ENCODE measurements around the gene IL10.
A peak's percentile ranks its signal among the peaks of the same experiment; 100 is the strongest.

IL10 gene

DNA sequence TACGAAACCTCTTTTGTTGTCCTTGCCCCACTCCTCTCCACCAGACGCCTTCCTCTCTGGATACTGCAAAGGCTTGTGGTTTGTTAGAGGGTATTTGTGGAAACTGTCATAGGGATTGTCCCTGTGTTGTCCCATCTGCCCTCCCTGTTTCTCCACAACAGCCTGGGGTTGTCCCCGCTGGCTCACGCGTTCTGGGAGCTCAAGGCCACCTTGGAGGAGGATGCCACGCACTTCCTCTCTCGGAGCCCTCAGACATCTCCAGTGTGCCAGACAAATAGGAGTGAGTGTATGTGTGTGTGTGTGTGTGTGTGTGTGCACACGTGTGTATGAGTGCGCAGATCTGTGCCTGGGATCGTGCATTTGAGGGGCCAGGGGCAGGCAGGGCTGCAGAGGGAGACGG is 39.3 kb downstream of the IL10 start:
- DNase-seq = no peak

DNA sequence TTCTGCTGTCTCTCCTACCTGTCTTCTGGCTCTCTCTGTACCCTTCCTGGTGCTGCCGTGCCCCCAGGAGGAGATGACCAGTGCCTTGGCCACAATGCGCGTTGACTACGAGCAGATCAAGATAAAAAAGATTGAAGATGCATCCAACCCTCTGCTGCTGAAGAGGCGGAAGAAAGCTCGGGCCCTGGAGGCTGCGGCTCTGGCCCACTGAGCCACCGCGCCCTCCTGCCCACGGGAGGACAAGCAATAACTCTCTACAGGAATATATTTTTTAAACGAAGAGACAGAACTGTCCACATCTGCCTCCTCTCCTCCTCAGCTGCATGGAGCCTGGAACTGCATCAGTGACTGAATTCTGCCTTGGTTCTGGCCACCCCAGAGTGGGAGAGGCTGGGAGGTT is 39.8 kb downstream of the IL10 start:
- DNase-seq = no peak

DNA sequence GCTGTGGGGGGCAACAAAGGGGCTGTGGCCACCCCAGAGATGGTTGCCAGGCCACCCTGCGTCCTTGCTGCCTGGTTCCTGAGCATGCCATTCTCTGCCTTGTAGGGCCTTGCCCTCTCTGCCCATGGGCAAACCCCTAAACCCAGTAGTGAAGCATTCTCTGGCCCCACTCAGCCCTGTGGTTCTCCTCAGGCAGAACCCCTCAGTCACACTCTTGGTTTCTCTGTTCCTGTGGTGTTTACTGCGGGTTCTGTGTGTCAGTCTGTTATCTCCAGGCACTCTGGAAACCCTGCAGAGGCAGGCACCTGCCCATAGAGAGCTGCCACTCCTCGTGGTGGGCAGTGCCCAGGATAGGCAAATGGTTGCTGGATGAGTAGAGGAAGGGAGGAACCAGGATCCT is 42.8 kb downstream of the IL10 start:
- no peak for DNase-seq

DNA sequence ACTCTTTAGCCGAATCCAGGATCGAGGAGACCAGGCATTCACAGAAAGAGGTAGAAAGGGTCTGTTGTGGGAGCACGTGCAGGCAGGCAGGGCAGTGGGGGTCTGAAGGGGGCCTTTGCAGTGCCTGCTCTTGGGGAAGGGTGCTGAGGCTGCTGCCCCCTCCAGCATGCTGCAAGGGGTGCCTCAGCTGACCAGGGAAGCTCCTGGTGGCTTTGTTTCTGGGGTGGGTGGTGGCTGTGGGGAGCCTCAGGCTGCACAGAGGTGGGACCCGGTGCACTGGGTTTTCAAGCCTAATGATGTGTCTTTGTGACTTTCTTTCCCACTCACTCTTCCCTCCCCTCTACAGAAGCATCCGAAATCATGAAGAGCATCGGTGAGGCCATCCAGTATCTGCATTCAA is 43.2 kb downstream of the IL10 start:
- DNase-seq = no peak

DNA sequence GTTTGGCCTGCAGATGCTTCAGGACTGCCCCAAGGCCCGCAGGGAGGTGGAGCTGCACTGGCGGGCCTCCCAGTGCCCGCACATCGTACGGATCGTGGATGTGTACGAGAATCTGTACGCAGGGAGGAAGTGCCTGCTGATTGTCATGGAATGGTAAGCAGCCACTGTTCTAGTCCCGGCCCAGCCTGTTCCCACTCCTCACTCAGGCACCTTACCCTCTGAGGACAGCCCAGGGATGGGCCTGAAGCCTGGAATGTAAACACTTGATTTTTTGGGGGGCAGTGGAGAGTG is 43.7 kb downstream of the IL10 start:
- no peak for DNase-seq

DNA sequence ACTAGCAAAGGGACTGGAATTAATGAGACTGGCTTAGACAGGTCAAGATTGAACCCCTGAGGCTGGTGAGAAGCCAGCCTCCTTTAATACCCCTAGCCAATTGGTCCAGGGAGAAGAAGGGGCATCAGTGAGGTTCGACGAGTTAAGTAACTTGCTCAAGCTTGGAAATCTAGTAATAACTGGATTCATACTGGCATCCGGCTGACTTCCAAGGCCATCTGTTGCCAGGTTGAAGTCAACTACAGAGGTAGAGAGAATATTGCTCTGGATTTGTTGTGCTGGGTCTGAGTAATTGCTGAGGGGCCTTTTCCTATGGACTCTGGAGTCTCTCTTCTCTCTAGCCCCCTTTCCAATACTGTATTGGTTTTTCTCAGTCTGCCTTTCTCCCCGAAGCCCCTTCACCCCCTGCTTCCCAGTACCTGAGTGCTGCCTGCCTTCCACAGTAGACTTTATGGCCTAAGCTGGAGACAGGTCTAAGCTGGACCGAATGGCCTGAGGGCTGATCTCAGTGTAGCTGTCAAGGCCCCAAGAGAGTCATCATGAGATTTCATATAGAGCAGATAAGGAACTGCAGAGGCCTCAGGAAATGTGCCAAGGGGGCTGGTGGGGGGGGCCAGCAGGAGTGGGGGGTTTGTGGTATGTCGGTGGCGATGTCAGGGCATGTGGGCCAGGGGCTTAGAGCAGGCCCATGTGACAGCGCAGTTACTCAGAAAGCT is 44.2 kb downstream of the IL10 start:
- DNase-seq = no peak

DNA sequence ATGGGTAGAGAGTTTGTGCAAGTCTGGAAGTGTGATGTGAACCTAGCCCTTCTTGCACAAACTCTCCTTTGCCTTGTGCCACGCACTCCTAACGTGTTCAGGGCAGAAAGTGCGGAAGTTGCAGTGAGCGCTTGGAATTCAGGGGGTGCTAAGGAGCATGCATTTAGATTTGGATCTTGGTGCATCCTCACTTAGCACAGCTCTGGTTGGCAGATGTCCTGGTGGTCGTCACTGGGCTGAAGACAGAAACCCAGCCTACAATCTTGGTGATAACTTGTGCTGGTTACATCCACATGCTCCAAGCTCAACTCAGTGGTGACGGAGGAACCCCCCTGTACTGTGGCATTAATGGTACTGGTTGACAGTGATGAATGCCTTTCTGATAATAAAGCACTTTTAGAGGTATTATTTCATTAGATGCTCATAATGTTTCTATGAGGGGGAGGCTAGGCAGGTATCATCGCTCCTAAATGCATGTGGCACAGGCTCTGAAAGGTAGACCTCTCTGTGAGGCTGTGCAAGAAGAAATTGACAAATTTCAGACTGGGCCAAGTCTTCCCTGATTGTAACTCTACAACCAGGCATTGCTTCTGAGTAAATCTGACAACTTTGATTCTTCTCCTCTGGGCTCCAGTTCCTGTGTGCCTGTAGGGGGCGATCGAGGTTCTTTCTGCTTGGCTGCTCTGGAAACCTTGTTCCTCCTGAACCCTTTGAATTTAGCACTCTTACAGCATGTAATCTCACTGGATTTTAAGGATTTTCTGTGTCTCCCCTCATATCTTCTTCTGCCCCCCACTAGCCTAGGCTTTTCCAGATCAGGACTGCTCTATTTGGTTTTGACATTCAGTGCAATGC is 47.0 kb downstream of the IL10 start:
- peak in 1 of 2 experiments; percentile 9 for DNase-seq

DNA sequence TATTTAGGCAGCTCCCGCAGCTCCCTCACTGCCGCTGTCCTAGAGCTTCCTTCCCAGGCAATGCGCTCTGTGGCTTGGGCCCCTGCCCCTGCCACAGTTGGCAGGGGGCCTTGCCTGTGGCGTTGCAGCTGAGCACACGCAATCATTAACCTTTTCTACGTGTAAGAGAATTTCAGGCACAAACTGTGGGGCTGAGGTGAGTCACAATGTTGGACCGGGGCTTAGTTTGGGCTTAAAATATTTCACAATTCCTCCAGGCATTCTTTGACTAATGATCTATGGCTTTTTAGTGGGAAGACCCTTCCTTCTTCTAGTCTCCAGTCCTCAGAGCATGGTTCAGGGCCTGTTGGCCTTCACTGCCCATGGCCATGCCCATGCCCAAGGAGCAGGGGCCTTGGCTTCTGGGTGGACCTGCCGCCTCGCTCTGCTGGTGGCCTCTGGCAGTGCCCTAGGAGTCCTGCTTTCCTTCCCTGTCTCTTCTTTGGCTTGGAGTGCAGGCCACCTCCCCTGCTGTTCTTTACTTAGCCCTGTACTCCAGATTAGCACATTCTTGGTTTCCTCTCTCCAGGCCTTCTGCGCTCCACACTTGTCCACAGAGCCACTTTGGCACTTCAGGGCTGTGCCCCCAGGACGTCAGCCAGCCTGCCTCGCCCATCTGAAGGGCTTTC is 48.4 kb downstream of the IL10 start:
- no peak for DNase-seq

DNA sequence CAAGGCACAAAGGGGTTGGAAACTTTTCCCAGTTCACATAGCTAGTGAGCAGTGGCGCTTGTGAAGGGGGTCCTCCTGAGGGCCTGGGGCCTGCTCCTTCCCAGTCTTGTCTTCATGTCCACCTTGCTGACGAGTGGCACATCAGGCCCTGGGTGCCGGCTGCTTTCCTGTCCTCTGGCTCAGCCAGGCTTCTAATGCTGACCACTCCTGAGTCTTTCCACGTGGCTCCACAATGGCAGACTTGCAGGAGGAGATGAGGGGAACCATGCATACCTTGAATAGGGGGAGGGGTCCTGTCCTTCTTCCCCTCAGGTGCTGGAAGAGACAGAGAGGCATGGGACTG is 48.9 kb downstream of the IL10 start:
- DNase-seq = no peak

DNA sequence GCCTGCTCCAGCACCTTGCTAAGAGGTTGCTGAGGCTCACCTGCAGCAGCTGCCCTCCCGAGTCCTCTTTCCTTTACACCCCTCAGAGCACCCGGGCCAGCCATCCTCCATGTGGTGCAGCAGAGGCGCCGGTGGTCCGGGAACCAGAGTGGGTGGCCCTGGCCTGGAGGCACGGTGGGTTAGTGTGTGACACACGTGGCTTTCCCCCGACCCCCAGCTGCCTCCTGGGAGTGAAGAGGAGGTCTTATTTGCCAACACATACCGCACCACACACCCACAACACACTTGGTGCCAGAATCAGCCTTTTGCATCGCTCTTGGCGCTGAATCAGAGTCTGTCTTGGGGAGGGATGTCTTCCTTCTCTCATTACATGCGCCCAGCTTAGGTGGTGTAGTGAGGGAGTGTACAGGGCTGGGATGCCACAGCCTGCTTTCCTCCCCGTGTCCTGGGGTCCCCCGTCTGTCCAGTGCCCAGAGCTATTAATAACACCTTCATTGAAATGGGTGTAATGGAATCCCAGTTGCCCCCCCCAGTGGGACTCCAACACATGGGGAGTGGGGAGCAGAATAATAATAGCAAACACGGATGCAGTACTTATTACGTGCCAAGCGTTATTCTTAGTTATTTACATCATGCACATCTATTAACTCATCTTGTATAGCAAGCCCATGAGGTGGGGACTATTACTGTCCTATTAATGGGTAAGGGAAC is 49.4 kb downstream of the IL10 start:
- no peak for DNase-seq

DNA sequence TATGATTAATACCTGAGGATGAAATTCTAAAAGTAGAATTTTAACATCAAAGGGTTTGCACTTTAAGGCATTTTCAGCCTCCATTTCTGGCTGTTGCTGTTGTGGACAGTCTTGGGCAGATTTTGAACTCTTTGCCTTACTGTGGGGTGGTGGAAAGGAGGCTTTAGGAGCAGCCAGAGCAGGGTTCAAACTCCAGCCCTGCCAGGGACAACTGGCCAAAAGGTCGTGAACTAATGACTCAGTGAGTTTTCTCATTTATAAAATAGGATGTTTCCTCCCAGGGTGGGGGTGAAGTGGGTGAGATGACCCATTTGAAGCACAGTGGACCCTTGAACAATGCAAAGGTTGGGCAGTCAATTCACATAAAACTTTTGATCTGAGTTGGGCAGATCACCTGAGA is 50.8 kb downstream of the IL10 start:
- no peak for DNase-seq

DNA sequence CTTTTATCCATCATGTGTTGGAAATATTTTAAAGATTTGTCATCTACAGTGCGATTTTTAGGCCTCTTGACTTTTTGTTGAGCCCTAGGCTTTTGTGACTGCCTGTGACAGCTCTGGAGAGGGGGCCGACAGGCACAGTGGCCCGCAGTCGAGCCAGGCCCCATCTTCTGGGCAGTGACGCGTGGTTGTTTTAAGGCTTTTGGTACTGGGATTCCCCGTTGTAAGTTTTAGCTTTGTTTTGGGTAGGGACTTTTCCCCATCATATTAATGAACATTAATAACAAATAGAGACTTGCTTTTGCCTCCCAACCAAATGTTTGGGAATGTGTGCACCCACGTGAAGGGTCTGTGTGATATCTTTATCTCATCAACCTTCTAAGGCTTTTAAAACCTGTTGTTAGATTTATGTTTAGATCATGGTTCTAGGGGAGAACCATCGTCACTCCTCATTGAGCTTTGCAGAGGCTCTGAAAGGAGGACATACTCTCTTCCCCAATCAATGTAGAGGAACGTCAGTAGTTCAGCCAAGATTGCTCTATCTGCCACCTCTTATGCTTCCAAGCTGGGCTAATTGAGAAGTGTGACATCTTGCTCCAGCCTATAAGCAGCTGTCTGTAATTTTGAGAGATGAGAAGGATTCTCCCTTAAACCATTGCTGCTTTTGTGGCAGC is 53.0 kb downstream of the IL10 start:
- no peak for DNase-seq

DNA sequence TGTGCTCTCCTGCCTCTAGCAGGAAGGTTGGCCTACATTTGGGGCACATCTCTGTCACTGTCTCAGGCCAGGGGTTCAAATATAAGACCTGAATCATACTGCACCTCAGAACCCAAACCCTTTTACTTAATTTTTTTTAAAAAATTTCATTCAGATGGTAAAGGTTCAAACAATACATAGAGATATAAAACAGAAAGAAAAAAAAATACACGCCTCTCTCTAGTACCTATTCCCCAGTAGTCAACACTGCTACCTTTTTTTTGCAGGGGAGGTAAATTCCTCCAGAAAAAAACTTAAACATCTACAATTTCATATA is 54.7 kb downstream of the IL10 start:
- DNase-seq = no peak
